Neural cell (in vitro differentiated cells): ENCODE measurements around the gene COG2.

Experiments
- CTCF ChIP-seq: fragments of 450-650 bp; IDR thresholded peaks from 2 replicates; pipeline ENCODE4 v1.5.1; 2014; ENCODE audit warnings: antibody characterized with exemption, mild to moderate bottlenecking, moderate library complexity; ENCODE audit not compliant: poor library complexity, severe bottlenecking
- EP300 ChIP-seq: fragments of 450-650 bp; conservative IDR thresholded peaks from 2 replicates; pipeline ENCODE4 v1.6.1; 2014; ENCODE audit warnings: antibody characterized with exemption, mild to moderate bottlenecking, moderate library complexity; ENCODE audit not compliant: poor library complexity, severe bottlenecking
- EZH2 ChIP-seq: fragments of 200-600, 300-800 bp; shearing (Covaris generic), sonication (generic); IDR thresholded peaks from 2 replicates; pipeline ENCODE4 v1.6.1; 2014; ENCODE audit warnings: antibody characterized with exemption, low read length, borderline replicate concordance, mild to moderate bottlenecking; ENCODE audit not compliant: insufficient read depth, poor library complexity, severe bottlenecking
- MXI1 ChIP-seq: fragments of 450-650 bp; conservative IDR thresholded peaks from 2 replicates; pipeline ENCODE4 v1.6.1; 2014; ENCODE audit warnings: antibody characterized with exemption, mild to moderate bottlenecking; ENCODE audit not compliant: poor library complexity, severe bottlenecking
- POLR2AphosphoS5 ChIP-seq: IDR thresholded peaks from 2 replicates; pipeline ENCODE4 v1.6.1; 2012
- RAD21 ChIP-seq: fragments of 450-650 bp; conservative IDR thresholded peaks from 2 replicates; pipeline ENCODE4 v1.6.1; 2014; ENCODE audit warnings: antibody characterized with exemption, mild to moderate bottlenecking, moderate library complexity
- TAF1 ChIP-seq: IDR thresholded peaks from 2 replicates; pipeline ENCODE4 v1.6.1; 2012; ENCODE audit warnings: low read depth
- TF ChIP-seq, protein P1 (sequence below): IDR thresholded peaks from 2 replicates; pipeline ENCODE4 v1.6.1; 2012; ENCODE audit warnings: borderline replicate concordance

DNA sequence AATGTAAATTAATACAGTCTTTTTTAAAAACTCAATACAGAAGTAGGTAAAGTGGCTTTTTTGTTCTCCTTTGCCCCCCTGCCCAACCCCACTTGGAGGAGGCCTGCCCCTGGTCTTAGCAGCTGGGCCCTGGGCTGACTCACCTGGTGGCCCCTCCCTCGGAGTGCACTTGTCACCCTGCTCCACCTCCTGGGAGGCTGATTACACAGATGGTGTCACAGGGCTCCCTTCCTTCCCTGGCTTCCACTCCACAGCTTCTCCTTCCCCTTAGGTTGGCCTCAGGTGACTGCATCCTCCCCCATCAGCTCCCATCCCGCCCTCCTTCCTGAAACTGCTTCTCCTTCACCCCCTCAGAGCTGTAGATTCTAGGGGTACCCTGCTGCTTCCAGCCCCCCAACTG lies 93.2 kb downstream of the COG2 start:
- TF ChIP-seq CTCF (no peak), POLR2AphosphoS5 (no peak), RAD21 (no peak), EZH2 (no peak), EP300 (no peak), MXI1 (no peak), TAF1 (no peak)
- TF ChIP-seq, protein P1, sequence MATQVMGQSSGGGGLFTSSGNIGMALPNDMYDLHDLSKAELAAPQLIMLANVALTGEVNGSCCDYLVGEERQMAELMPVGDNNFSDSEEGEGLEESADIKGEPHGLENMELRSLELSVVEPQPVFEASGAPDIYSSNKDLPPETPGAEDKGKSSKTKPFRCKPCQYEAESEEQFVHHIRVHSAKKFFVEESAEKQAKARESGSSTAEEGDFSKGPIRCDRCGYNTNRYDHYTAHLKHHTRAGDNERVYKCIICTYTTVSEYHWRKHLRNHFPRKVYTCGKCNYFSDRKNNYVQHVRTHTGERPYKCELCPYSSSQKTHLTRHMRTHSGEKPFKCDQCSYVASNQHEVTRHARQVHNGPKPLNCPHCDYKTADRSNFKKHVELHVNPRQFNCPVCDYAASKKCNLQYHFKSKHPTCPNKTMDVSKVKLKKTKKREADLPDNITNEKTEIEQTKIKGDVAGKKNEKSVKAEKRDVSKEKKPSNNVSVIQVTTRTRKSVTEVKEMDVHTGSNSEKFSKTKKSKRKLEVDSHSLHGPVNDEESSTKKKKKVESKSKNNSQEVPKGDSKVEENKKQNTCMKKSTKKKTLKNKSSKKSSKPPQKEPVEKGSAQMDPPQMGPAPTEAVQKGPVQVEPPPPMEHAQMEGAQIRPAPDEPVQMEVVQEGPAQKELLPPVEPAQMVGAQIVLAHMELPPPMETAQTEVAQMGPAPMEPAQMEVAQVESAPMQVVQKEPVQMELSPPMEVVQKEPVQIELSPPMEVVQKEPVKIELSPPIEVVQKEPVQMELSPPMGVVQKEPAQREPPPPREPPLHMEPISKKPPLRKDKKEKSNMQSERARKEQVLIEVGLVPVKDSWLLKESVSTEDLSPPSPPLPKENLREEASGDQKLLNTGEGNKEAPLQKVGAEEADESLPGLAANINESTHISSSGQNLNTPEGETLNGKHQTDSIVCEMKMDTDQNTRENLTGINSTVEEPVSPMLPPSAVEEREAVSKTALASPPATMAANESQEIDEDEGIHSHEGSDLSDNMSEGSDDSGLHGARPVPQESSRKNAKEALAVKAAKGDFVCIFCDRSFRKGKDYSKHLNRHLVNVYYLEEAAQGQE, result no peak
